COLO668 (cell line): ENCODE measurements around the gene CCNJL.
A peak's percentile ranks its signal among the peaks of the same experiment; 100 is the strongest.
"Not testable (repeated sequence)": the region's sequence is repeated elsewhere in the genome, so short reads cannot be mapped to it uniquely, and the experiment has no call there.

Experiments used
- DNase-seq: peaks from one replicate; lab custom pipeline; 2025; ENCODE audit not compliant: unreplicated experiment; lab: John Stamatoyannopoulos, UW

The CCNJL gene

DNA sequence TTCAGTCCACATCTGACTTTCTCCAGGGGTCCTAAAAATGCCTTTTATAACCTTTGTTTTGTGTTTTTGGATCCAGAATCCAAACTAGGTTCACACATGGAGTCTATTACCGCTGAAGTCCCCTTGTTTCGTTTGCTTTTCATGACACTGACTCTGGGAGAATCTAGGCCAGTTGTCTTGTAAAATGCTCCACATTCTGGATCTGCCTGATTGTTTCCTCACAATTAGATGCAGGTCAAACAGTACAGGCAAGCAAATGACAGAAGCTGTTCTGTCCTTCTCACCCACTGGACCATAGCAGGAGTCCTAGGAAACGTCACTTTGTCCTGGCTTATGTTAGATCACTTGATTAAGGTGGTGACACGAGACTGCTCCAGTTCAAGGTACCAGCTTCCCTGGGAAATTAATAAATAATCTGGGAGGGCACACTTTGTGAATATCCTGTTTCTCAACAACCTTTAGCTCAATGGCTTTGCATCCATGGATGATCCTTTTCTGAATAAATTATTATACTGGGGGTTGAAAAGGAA is 49.0 kb downstream of the CCNJL start:
- no peak for DNase-seq

GRCh38 chr5:160262151-160263074 is 50.0 kb downstream of the CCNJL start:
- DNase-seq, result peak; percentile 1

DNA sequence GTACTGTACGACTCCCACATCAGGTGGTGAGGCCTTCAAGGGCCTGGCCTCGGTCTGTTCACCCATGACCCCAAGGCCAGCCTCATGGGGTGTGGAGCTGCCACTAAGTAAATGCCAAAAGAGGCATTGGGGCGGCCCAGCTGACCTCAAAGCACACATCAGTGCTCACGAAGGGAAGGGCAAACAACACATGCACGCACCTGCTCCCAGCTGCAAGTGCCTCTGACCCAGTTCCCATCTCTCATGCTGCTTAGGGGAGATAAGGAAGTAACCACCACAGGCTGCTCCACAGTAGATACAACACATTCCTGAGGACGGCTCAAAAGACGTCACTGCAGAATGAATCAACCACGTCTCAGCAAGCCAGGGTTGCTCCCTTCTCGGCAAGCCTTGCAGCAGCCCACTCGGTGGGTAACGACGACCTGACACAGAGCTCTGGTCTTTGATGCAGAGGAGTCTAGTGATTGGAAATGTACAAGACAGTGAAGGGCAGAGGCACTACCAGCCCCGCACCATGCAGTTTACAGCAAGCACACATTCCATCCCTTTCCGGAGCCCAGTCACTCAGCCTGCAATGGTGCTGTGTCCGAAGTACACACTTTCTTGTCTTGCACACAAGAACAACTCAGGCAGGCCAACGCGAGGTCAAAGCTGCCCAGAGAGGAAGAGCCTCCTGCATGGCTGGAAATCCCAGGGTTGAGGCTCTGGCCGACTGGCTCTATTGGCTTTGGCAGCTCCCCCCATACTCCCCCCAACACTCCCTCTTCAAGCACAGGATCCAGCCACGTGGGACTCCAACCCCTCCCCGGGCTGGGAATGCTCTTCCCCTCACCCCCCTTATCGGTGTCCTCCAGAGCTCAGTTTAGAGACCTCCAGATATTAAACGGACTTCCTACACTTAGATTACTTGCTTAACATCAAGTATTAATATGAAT is 51.2 kb downstream of the CCNJL start:
- peak; percentile 70 for DNase-seq

- peak; percentile 17 for DNase-seq
Measured at GRCh38 chr5:160260006-160260775, 52.2 kb downstream of the CCNJL start.

- DNase-seq, result no peak
Measured at GRCh38 chr5:160259341-160259740, 53.0 kb downstream of the CCNJL start.

GRCh38 chr5:160254706-160255105 is 57.7 kb downstream of the CCNJL start:
- DNase-seq, result no peak

DNA sequence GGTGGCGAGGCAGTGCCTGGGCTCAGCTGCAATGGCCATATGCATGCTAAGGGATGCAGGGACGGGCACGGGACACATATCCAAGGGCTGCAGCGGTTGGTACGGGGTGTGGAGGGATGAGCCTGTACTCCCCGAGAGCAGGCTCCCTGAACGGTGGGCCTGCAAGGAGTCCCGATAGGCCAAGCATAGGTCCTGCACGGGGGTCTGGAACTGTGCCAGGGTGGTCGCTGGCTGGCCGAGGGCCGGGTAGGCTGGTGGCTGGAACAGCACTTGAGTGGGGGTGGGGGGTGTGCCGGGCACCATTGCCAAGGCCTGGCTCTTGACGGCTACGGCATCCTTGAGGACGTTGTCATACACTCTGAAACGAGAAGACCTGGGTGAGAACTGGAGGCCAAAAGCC is 58.9 kb downstream of the CCNJL start:
- no peak for DNase-seq

GRCh38 chr5:160252916-160253315 is 59.4 kb downstream of the CCNJL start:
- DNase-seq, result no peak

DNA sequence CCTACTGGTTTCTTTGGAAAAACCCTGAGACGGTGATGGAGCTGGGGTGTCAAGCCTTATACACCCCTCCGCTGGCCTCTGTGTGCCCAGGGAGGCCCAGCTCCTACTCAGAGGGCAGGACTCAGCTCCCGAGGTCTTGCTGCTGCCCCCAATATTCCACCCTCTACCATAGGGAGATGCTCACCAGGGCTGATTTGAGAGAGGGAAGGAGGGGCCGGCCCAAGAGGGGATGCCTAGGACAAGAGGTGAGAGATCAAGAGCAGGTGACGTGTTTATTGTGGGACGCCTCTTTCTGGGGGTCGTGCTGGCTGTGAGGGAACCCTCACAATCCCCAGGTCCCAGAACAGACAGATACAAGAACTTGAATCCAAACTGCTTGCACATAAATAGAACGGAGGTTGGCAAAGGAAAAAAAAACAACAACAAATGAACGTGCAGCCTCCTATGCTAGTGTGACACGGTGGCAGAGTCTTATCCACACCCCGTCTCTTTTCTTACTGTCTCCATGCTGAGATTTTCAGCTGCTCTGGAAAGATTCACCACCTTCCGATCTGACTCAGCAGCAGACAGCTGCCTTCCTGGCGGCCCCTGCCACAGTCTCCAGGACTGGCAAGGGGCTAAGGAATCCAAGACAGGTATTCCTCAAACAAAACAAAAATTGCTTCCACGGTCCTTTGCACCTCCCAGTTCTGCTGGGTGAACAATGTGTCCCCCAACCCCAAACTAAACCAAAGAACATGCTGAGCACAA is 60.8 kb downstream of the CCNJL start:
- DNase-seq, result no peak

- no peak for DNase-seq
Measured at GRCh38 chr5:160250826-160251225, 61.5 kb downstream of the CCNJL start.

DNA sequence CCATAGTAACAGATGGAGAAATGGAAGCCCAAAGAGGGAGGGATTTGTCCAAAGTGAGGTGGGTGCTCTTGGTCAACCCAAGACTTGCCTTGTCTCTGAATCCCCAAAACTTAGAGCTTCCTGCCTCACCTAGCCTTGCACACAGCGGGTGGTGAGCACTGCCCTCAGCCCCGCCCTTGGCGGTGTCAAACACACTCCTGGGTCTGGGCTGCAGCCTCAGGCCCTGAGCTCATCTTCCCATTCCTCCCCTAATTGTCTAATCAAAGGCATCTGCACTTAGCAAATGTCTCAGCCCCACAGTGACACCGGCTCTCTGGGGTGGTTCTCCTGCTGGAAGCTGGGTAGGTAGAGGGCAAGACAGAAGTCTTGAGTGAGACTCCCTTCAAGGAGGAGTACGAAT is 62.1 kb downstream of the CCNJL start:
- DNase-seq, result no peak

DNA sequence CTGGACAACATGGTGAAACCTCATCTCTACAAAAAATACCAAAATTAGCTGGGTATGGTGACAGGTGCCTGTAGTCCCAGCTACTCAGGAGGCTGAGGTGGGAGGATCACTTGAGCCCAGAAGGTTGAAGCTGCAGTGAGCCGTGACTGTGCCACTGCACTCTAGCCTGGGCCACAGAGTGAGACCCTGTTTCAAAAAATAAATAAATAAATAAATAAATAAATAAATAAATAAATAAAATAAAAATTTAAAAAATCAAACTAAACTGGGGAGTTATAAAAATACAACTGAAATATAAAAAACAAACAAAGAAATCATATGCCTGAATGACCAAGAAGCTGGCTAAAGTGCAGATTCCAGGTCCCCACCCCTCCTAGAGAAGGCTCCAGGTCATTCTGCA is 62.8 kb downstream of the CCNJL start:
- DNase-seq, result not testable (repeated sequence)

- no peak for DNase-seq
Measured at GRCh38 chr5:160245506-160246086, 66.8 kb downstream of the CCNJL start.

DNA sequence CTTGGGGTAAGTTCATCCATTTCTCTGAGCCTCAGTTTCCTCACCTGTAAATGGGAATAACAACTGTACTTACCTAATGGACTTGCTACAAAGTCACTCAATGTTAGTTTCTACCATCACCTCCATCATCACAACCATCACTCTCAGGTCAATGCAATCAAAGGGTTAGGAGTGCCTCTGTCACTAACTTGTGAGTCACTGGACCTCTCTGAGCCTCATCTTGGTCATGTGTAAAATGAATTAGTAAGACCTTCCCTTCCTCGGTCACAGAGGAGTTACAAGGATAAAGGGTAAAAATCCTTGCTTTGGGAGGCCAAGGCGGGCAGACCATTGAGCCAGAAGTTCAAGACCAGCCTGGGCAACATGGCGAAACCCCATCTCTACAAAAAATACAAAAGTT is 70.2 kb downstream of the CCNJL start:
- no peak for DNase-seq

GRCh38 chr5:160240350-160240749 is 72.0 kb downstream of the CCNJL start:
- no peak for DNase-seq

DNA sequence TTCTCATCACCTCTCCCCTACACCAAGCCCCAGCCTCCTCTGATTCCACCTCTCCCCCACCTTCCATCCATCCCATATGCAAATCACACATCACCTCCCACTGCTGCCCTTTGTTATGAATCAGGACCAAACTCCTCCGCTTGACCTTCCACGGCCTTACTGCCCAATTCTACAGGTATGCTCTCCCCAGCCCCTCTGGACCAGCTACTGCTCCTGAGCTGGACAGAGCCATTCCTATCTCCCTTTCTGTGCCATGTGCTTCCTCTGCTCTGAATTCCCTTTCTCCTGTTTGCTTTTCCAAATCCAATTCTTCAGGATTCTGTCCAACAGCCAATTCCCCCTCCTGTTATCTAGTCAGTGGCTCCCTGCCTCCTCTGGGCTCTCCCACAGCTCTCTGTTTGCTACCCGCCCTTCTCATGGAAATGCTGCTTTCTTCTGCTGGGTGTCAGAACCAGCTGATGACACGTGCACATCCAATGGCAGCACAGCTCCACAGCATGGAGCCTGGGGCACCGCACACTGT is 74.7 kb downstream of the CCNJL start:
- DNase-seq, result no peak

DNA sequence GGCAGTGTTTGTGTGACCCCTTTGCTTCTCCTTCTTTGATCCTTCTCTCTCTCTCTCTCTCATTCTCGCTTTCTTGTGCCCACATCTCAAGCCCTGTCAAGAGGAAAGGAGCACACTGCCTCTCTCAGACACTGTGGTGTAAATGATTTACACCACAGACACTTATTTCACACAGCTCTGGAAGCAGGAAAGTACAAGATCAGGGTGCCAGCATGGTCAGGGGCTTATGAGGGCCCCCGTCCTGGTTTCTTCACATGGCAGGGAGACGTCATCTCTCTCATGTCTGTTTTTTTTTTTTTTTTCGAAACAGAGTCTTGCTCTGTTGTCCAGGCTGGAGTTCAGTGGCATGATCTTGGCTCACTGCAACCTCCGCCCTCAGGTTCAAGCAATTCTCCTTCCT is 76.6 kb downstream of the CCNJL start:
- no peak for DNase-seq

GRCh38 chr5:160233215-160233614 is 79.1 kb downstream of the CCNJL start:
- no peak for DNase-seq

GRCh38 chr5:160231783-160232342 is 80.5 kb downstream of the CCNJL start:
- DNase-seq, result no peak
